GM19468 (cell line): ENCODE measurements around the gene SP1.
"Not testable (repeated sequence)": the region's sequence is repeated elsewhere in the genome, so short reads cannot be mapped to it uniquely, and the experiment has no call there.

Source experiments
- ATAC-seq: cut with Tn5 transposase; IDR thresholded peaks from one replicate; pipeline ENCODE4 v1.9.1; 2021; ENCODE audit warnings: mild to moderate bottlenecking, moderate library complexity, moderate number of reproducible peaks; ENCODE audit not compliant: unreplicated experiment; ENCODE audit errors: extremely low read depth

Gene SP1

GRCh38 chr12:53402871-53403270 is 22.9 kb downstream of the SP1 start:
- no peak for ATAC-seq

- ATAC-seq, result no peak
These were observed 31.0 kb downstream of the SP1 start for GRCh38 chr12:53410951-53411350.

- no peak for ATAC-seq
These were observed 33.7 kb downstream of the SP1 start for GRCh38 chr12:53413485-53414204.

DNA sequence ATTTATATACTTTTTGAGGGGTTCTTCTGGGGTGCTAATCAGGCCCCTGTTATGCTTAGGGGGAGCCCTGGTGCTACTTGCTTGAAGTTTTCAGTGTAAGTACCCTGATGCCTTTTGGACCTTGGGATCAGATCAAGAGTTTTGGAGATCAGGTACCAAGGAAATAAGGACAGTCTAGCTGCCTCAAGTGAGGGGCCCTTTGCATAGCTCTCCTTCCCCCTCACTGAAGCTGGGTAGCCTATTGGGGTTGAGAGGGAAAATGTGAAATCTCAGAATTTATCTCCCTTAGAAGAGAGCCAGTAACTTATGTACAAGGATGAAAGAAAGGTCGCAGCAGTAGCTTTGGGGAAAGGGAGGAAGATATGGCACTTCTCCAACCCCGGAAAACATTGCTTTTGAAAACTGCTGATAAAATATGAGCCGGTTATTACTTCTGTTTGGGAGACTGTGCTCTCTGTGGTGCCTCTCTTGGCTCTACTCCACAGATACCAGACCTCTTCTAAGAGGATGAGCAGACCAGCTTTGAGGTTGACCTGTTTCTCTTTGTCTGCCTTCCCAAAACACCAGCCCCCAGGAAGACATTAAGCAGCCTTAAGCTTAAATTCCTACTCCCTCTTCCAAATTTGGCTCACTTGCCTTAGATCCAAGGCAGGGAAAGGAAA is 34.9 kb downstream of the SP1 start:
- ATAC-seq, result no peak

DNA sequence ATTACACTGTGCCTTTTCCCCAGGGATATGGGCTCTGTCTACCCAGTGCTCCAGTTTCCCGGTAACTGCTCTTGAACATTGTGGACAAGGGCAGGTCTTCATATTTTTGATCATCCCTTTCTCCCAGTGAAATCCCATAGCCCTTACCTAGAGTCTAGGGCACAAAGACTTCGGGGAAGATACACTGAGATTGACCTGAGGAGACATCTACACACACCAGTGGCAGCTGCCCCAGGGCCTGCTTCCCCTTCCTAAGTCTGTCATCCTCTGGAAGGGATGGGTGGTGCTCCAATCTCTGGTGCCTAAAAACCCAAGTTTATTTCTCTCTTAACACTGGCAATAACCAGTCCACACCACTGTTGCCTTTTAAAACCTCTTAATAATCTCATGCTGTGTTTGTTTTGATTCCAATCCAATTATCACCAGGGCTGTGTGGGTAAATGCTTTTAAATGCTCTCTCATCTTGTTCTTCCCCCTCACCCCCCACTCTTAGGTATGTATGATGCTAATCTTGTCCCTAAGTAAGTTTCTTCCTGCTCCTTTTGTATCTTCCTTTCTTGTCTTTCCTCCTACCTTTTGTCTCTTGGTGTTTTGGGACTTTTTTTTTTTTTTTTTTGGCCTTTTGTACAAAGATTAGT is 35.9 kb downstream of the SP1 start:
- not testable (repeated sequence) for ATAC-seq

- ATAC-seq, result not testable (repeated sequence)
These were observed 37.4 kb downstream of the SP1 start for GRCh38 chr12:53417291-53417816.

DNA sequence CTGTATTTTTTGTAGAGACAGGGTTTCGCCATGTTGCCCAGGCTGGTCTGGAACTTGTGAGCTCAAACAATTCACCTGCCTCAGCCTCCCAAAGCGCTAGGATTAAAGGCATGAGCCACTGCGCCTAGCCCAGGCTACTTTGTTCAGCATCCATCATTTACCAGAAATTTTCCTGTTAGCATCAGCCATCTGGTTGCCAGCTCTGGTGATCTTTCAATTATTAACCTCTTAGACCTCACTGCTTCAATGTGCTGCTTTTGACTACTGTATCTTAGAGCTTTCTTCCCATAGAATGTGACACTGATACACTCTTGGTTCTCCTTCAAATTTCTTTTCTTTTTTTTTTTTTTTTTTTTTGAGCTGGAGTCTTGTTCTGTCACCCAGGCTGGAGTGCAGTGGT is 38.2 kb downstream of the SP1 start:
- no peak for ATAC-seq

- no peak for ATAC-seq
These were observed 39.8 kb downstream of the SP1 start for GRCh38 chr12:53419756-53420155.

GRCh38 chr12:53422247-53422646 is 42.3 kb downstream of the SP1 start:
- ATAC-seq, result not testable (repeated sequence)

- no peak for ATAC-seq
These were observed 43.6 kb downstream of the SP1 start, which contains the start of gene AMHR2 for GRCh38 chr12:53423597-53423996. AMHR2 (plus strand) TSS chr12:53423855; CDS start chr12:53423935, 80 bp downstream.

DNA sequence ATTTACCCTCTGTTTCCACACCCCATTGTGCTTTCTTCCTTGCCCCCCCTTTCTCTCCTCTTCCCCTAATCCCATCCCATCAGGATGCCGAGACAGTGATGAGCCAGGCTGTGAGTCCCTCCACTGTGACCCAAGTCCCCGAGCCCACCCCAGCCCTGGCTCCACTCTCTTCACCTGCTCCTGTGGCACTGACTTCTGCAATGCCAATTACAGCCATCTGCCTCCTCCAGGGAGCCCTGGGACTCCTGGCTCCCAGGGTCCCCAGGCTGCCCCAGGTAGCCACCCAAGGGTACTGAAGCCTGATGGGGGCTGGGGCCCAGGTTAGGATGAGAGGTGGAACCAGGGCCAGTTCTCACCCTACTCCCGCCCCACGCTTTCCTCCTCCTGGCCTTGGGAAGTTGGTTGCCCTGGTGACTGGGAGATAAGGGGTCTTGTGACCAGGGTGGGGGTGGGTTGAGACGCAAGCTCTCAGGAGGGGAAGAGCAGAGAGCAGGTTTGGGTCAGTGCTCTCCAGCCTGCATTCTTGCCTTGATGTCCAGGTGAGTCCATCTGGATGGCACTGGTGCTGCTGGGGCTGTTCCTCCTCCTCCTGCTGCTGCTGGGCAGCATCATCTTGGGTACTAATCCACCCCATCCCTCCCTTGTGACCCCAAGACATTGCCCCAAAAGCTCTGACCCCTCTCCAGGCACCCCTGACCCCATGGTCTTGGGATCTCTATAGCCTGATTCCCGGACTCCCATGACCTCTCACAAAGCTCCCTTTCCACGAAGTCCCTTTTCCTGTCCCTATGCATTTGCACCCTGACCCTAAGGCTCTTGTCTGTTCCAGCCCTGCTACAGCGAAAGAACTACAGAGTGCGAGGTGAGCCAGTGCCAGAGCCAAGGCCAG is 44.9 kb downstream of the SP1 start:
- no peak for ATAC-seq

DNA sequence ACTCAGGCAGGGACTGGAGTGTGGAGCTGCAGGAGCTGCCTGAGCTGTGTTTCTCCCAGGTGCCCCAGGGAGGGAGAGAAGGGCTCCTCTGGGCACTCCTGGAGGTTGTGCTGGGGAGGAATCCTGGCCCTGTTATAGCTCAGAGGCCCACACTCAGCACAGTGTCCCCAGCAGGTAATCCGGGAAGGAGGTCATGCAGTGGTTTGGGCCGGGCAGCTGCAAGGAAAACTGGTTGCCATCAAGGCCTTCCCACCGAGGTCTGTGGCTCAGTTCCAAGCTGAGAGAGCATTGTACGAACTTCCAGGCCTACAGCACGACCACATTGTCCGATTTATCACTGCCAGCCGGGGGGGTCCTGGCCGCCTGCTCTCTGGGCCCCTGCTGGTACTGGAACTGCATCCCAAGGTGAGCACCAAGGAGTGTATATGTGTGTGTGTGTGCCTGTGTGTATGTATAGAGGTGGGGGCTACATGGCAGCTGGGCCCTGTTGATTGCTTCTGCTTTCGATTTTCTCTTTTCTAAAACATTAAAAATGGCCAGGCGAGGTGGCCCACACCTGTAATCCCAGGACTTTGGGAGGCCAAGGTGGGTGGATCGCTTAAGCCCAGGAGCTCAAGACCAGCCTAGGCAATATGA is 45.7 kb downstream of the SP1 start:
- ATAC-seq, result no peak

DNA sequence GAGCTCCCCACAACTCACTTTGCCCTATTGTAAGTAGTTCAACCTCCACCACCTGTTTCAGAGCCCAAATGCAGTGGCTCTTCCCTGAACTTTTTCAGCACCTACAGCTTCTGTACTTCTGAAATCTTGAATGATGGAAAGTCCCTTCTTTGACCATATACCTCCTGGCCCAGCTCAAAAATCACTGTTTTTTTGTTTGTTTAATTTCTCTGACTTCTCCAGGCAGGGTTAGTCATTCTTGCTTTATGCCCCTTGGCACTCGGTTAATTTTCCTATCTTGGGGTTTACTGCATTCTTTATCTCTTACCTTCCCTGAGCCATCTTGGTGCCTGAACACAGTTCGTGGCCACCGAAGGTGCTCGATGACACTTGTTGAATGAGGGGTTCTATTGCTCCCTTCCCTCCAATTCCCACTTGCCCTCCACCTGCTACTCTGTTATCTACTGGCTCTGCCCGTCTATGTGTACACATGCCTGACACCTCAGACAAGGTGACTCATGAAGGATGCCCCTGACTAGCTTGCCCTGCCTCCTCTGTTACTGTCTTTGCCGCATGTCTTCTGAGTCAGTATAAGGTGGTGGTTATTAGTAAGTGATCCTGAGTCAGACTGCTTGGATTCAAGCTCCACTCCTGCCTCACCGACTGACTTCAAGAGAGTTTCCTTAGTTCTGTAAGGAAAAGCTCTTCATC is 48.1 kb downstream of the SP1 start:
- no peak for ATAC-seq

DNA sequence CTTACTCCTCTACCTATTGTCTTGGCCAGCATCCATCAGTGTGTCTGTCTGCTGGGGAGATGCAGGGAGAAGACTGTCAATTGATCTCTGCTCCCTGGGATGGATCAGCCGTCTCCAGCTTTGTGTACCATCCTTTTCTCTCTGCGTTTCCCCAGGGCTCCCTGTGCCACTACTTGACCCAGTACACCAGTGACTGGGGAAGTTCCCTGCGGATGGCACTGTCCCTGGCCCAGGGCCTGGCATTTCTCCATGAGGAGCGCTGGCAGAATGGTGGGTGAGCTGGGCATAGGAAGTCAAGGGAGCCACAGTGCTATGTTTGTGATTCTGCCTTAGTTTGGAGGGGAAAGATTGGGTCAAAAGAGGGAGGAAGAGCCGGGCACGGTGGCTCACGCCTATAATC is 48.8 kb downstream of the SP1 start:
- no peak for ATAC-seq

- ATAC-seq, result no peak
These were observed 50.1 kb downstream of the SP1 start for GRCh38 chr12:53430116-53430515.

- ATAC-seq, result no peak
These were observed 51.2 kb downstream of the SP1 start for GRCh38 chr12:53431187-53431586.

DNA sequence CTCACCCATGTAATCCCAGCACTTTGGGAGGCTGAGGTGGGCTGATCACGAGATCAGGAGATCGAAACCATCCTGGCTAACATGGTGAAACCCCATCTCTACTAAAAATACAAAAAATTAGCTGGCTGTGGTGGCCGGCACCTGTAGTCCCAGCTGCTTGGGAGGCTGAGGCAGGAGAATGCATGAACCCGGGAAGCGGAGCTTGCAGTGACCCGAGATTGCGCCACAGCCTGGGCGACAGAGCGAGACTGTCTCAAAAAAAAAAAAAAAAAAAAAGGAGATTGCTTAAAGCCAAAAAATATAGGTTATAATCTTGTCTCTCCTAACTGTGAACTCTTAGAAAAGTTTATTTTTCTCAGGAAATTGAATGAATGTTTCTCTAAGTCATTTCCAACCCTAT is 55.4 kb downstream of the SP1 start:
- ATAC-seq, result not testable (repeated sequence)

GRCh38 chr12:53439582-53439981 is 59.6 kb downstream of the SP1 start:
- not testable (repeated sequence) for ATAC-seq
